ENCODE measurements around the gene LRRC56. TPM values are rescaled to one million over a fixed set of nuclear protein-coding genes. Genes with fewer than 3 reads are reported as not detected.

Gene LRRC56
- total RNA-seq, 1 donor = 0.45 TPM

DNA sequence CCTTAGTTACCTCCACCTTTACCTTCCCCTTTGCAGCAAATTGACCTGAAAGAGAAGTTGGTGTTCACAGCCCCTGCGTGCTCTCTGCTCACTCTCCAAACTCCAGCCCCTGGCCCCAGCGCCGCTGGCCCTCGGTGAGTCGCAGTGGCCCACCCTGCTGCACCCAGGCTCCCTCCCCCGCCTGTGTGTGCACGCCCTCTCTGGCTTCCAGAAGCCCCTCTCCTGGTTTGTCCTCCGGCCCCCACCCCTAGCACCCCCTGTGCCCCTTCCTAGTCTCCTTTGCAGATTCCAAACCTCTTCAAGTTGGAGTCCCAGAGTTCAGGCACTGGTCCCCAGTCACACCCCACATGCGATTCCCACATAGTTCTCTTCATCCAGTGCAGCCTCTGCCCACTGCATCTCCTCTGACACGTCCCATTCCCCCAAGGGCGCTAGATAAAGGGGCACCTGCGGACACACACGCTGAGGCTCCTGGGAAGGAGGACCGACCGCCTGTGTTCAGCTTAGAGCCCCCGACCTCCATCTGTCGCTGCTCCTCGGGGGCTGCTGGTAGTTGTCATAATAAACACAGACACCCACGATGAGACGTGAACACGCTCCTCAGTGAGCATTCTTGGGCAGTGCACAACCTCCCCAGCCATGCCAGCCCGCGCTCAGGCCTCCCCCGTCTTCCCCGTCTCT is 37.4 kb downstream of the LRRC56 start:
- TF ChIP-seq, protein P1, sequence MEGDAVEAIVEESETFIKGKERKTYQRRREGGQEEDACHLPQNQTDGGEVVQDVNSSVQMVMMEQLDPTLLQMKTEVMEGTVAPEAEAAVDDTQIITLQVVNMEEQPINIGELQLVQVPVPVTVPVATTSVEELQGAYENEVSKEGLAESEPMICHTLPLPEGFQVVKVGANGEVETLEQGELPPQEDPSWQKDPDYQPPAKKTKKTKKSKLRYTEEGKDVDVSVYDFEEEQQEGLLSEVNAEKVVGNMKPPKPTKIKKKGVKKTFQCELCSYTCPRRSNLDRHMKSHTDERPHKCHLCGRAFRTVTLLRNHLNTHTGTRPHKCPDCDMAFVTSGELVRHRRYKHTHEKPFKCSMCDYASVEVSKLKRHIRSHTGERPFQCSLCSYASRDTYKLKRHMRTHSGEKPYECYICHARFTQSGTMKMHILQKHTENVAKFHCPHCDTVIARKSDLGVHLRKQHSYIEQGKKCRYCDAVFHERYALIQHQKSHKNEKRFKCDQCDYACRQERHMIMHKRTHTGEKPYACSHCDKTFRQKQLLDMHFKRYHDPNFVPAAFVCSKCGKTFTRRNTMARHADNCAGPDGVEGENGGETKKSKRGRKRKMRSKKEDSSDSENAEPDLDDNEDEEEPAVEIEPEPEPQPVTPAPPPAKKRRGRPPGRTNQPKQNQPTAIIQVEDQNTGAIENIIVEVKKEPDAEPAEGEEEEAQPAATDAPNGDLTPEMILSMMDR (IDR thresholded peaks at IDR 0.05; ENCODE audit: insufficient read depth, low read length) = no peak
- H3K4me3 ChIP-seq (ENCODE audit: low read depth, low read length) = peak overlapping the region; percentile 72
- DNase-seq (ENCODE audit: low read depth) = no peak

DNA sequence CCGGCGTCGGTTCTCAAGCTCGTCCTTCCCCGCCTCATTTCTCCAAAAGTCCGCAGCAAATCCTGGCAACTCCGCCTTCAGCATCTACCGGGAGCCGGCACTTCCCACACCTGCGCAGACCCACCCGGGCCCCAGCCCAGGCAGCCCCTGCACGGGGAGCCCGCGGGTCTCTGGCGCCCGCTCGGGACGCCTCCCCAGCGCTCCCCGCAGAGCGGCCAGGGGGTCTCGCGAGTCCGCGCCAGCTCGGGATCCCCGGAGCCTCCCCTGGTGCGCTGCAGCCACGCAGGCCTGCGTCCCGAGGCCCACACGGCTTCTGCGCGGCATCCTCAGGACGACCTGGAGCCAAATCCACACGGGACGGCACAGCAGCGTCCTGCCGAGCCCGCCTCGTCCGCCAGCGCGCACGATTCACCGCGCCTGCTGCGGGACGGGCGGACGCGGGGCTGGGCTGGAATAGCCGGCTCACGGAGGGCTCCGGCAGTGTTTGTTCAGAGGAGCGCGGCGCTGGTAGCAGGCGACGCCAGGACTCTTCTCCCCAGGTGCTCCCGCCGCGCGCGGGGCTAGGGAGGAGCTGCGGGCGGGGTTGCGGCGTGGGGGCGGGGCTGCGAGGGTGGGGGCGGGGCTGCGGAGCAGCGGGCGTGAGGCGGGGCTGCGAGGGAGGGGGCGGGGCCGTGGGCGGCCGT is 38.1 kb downstream of the LRRC56 start:
- no peak for DNase-seq (ENCODE audit: low read depth)
- TF ChIP-seq, protein P1 (IDR thresholded peaks at IDR 0.05; ENCODE audit: insufficient read depth, low read length) = no peak
- peak overlapping the region; percentile 72 for H3K4me3 ChIP-seq (ENCODE audit: low read depth, low read length)

DNA sequence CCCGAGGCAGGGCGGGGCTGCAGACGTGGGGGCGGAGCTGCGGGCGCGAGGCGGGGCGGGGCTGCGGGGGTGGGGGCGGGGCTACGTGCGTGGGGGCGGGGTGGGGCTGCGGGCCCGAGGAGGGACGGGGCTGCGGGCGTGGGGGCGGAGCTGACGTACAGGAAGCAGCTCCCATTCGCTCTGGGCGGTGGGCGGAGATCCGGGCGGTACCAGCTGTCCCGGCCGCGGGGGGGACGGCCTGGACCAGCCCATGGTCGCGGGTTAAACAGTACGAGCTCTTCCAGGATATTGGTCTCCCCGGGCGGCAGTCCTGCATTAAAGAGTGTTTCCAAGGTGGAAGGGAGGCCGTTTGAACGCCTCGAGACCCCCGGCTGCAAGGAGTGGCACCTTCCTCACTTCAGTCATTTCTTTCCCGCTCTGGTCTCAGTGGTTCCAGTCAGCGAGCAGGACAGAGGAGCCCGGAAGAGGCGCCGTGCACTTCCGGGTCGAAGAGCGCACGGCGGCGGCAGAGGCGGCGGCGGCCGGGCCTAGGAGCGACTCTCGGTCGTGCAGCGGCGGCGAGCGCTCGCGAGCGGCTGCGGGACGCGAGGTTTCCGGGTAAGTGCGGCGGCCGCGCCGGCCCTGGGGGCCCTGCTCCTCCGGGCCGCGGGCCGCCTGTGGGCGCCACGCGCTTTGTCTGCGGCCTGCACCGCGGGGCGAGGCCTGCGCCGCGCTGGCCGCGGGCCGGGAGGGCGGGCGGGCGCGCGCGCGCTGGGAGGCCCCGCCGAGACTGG is 38.9 kb downstream of the LRRC56 start, which contains the start of gene PHRF1:
PHRF1 (plus strand) TSS at position 475 of the 773 bp plus-strand sequence. CDS start 5,043 bp downstream, outside the sequence.
- peak; percentile 95 for DNase-seq (ENCODE audit: low read depth)
- TF ChIP-seq, protein P1 (IDR thresholded peaks at IDR 0.05; ENCODE audit: insufficient read depth, low read length) = no peak
- H3K4me3 ChIP-seq (ENCODE audit: low read depth, low read length) = peak within 1 kb of the TSS; percentile 98

DNA sequence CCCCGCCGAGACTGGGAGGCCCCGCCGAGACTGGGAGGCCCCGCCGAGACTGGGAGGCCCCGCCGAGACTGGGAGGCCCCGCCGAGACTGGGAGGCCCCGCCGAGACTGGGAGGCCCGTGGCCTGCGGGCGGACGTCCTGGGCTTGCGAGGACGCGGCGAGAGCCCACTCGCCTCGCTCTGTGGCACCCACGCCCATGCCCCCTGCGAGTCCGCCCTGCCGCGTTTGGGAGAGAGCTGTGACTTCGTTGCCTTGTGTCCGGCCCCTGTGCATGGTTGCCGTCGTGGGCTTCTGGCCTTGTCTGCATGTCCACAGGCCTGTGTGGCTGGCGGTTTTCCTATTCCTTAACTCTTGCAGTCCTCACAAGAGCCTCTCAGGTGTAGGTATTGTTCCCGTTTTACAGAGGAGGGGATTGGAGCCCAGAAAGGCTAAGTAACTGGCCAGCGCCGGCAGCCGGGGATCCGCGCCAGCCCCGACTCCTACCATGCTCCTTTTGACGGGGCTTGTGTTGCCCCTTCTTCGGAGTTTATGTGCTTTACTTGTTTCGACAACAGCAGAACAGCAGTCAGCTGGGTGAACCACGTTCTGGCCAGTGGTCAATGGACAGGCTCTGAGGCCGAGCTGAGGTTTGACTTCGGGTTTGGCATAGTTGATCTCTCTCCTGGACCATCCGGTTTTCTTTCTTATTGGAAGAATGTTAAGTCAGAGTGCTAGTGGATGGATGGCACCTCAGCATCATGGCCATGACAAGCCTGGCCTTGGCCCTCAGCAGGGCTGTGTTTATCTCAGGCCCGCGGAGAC is 39.7 kb downstream of the LRRC56 start:
- TF ChIP-seq, protein P1 (IDR thresholded peaks at IDR 0.05; ENCODE audit: insufficient read depth, low read length) = no peak
- H3K4me3 ChIP-seq (ENCODE audit: low read depth, low read length) = peak overlapping the region; percentile 98
- DNase-seq (ENCODE audit: low read depth) = no peak

DNA sequence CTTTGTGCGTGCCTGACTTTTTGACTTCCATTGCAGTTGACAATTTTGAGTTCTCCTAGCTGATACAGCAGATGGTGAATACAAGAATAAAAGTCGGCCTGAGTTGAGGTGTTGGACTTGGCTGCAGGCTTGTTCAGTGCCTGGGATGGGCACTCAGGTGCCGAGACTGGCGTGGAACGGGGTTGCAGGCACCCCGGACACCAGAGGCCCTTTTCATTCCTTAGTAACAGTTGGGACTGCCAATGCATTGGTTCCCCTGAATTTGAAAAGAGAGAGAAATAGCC is 40.2 kb downstream of the LRRC56 start:
- TF ChIP-seq, protein P1 (IDR thresholded peaks at IDR 0.05; ENCODE audit: insufficient read depth, low read length) = no peak
- DNase-seq (ENCODE audit: low read depth) = no peak
- H3K4me3 ChIP-seq (ENCODE audit: low read depth, low read length) = peak overlapping the region; percentile 98

Data from fibroblast of the aortic adventitia (primary cell).